GM19238 (cell line): ENCODE data around the gene IL25.
"Not testable (repeated sequence)": the region's sequence is repeated elsewhere in the genome, so short reads cannot be mapped to it uniquely, and the experiment has no call there.

Experiments used
- DNase-seq: peaks from one replicate; pipeline ENCODE4 v3.0.0; 2011; ENCODE audit warnings: low spot score; ENCODE audit not compliant: insufficient read length

The IL25 gene

DNA sequence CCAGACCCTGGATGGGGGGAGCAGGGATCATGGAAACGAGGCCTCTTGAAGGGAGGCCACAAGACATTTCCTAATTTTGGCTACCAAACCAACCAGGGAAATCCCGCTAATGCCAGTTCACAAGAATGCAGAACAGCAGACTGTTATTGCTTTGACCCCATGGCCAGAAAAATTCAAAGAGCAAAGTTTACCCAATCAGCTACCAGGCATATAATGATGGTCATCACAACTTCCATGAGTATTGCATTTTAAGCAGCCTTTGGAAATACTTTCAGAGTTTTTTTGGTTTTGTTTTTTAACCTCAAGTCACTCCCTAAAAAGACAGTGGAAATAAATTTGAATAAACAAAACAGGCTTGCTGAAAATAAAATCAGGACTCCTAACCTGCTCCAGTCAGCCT, at the start of gene IL25:
Gene IL25 (plus strand): TSS at position 301 of the 400 bp plus-strand sequence.
- DNase-seq, result no peak

- DNase-seq, result no peak
Observed at GRCh38 chr14:23323838-23324454, 48.7 kb upstream of the IL25 start.

- no peak for DNase-seq
Observed at GRCh38 chr14:23324455-23324846, 48.2 kb upstream of the IL25 start.

DNA sequence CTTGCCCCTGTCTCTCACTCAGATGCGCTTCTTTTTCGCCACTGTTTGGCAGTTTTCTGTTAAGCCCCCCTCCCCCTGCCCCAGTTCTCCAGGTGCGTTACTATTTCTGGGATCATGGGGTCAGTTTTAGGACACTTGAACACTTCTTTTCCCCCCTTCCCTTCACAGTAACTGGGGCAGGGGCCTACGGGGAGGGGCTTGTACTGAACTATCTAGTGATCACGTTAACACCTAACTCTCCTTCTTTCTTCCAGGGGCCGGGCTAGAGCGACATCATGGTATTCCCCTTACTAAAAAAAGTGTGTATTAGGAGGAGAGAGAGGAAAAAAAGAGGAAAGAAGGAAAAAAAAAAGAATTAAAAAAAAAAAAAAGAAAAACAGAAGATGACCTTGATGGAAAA, 47.6 kb upstream of the IL25 start:
- no peak for DNase-seq

GRCh38 chr14:23325746-23326145, 46.9 kb upstream of the IL25 start:
- not testable (repeated sequence) for DNase-seq

DNA sequence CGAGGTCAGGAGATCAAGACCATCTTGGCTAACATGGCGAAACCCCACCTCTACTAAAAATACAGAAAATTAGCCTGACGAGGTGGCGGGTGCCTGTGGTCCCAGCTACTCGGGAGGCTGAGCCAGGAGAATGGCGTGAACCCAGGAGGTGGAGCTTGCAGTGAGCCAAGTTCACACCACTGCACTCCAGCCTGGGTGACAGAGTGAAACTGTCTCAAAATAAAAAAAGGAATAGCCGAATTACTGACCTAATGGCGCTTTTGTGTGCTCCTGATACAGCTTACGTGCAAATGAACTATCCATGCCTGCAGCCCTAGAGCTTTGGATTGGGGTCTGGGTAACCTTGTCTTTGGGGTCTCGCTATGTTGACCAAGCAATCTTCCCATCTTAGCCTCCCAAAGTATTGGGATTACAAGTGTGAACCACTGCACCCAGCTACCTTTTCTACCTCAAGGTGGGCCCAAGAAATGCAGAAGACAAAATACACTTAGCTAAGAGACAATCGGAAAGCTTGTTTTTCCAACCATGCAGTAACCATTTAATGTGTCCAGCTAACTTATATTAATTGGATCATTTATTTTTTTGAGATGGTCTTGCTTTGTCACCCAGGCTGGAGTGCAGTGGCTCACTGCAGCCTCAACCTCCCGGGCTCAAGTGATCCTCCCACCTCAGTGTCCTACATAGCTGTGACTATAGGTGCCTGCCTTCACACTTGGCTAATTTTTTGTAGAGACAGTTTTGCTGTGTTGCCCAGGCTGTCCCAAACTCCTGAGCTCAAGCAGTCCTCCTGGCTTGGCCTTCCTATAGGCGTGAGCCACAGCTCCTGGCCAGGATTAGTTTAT, 45.9 kb upstream of the IL25 start:
- DNase-seq, result no peak

DNA sequence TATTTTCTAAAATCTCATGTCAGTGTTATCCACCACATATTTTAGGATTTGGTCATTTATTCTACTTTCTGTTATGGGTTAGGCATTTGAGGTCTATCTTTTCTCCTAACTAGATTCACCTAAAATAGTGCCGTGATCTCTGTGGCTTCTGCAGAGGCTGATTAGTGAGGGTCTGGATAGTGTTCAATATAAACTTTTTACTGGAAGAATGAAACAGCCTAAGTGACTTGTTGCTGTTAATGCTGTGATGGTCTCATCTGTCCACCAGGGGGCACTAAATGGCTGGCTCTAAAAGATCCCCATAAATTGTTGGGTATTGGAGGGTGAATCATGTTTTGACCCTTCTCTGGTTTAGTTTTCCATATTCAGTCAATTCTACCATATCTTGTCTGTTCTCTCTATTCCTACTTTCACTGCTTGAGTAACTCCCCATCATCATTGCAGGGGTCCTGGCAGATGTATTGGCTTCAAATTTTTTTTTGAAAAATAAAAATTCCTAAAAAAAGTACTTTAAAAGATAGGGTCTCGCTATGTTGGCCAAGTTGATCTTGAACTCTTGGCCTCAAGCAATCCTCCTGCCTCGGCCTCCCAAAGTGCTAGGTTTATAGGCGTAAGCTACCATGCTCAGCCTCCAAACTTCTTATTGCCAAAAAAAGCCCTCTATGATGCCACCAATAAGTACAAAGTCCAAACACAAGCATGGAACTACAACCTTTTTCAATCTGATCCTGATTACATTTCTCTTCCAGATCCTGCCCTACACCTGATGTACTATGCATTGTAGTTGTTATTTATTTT, 44.5 kb upstream of the IL25 start:
- DNase-seq, result peak; percentile 58

DNA sequence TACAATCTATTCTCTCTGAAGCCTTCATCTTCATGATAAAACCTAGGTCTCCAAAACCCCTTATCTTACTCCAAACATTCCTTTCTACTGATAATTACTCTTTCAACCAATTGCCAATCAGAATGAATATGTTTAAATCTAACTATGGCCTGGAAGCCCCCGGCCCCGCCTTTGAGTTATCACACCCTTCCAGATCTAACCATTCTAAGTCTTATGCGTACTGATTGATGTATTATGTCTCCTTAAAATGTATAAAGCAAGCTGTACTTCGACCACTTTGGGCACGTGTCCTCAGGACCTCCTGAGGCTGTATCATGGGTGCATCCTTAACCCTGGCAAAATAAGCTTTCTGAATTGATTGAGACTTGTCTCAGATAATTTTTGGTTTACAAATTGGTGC, 37.0 kb upstream of the IL25 start:
- no peak for DNase-seq

- DNase-seq, result no peak
Observed at GRCh38 chr14:23339506-23340268, 32.9 kb upstream of the IL25 start.

- no peak for DNase-seq
Observed at GRCh38 chr14:23344481-23344880, 28.1 kb upstream of the IL25 start.

DNA sequence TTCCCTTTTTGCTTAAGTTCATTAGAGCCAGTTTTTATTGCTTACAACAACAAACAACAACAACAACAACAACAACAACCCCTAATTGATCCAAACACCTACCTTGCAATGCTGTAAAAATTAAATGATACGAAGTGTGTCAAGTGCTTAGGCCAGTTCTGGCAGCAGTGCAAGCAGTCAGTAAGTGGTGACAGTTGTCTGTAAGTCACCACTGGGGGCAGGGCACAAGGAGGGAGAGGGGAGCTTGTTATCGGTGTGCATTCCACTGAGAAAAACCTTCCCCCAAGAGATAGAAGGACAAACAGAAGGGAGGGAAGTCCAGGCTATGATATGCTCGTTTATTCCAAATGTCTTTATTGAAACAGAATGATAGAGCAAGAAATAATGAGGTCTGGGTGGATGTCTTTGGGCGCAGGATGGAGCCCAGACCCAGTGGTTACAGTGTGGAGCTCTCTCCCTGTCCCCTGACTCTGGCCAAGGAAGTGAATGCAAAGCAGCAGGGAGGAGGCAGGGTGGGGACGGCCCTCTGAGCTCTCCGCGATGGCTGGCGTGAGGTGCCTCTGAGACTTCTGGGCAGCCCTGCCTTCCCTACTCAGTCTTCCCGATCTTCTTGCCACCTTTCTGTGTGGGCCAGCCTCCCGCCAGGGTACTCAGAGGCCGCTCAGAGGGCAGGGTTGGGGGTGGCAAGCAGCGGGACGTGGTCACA, 26.5 kb upstream of the IL25 start:
- DNase-seq, result no peak

DNA sequence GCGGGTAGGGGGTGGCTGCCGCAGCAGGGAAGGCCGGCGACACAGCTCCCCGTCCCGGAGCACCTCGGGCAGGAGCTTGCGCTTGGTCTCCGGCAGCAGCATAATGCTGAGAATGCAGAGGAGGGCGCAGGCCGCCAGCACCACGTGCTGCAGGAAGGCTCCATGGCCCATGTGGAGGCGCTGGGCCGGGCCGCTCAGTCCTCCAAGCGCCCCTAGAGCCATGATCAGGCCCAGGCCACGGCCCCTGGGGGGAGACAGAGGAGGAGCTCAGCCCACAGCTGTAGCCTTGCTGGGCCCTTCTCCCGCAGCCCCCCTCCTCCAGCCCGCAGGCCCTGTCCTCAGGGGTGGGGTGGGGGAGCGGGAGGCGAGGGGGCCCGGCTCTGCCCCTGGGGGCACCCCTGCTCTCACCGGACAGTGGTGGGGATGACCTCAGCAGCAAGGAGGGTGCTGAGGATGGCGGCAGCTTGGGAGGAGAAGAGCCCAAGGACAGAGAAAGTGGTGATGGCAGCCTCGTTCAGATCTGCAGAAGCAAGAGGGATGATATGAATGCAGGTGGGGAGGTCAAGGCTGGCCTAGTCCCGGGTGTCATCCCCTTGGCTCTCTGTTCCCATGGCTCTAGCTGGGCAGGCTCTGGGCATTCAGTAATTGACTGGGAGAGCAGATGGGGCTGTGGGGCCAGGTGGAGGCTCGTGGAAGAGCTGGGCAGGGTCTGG, 25.8 kb upstream of the IL25 start:
- no peak for DNase-seq

GRCh38 chr14:23347406-23348296, 25.0 kb upstream of the IL25 start:
- no peak for DNase-seq

DNA sequence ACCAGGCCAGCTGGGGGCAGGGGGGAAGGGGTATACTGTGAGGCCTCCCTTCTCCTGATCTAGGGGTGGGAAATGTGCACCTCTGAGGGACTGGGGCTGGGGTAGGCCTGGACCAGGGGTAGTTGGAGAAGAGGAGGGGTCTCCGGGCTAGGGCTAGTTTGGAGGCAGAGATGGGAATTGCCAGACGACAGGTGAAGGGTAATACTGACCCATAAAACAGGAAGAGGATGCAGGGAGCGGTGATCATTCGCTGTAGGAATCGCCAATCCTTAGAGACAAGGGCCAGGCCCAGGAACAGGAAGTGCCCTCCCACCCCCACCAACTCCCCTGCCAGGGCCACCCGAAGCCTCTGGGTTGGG, 24.3 kb upstream of the IL25 start:
- DNase-seq, result no peak

DNA sequence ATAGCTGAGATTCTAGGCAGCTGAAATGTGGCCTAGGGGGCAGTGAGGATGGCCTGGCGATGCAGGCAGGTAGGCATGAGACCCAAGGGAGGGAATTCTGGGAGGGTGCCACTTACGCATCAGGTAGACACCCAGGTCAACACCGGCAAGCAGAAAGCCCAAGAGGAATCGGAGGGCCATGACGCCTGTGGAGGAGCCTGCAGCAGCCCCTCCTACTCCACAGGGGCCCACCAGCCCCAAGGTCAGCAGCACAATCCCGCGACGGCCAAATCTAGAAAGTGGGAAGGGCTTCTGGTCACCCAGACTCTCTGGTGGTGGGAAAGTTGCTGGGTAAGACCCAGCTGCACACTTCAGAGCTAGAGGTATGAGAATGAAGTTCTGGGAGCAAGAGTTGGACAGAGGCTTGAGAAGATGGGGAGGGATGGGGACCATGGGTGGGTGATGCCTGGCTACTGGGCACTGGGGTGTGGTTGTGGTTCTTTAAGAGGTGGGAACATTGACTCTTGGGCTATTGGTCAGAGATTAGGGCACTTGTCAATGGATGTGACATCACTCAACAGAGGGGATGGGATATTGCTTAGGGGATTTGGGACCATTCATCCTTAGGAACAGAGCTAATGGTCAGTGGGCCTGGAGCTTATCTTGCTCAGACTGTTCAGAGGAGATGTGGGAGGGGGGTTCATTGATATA, 23.3 kb upstream of the IL25 start:
- no peak for DNase-seq

GRCh38 chr14:23351681-23352505, 20.7 kb upstream of the IL25 start:
- DNase-seq, result no peak

- no peak for DNase-seq
Observed at GRCh38 chr14:23352506-23353432, 19.8 kb upstream of the IL25 start, which contains the start of gene SLC22A17. Gene SLC22A17 (minus strand): TSS chr14:23352887.
